GM12891 (cell line): ENCODE data around the gene OLFM4.
A peak's percentile ranks its signal among the peaks of the same experiment; 100 is the strongest.

Experiments
- DNase-seq: peaks from one replicate; pipeline ENCODE4 v3.0.0; 2011; ENCODE audit warnings: low spot score; ENCODE audit not compliant: insufficient read length
- FAIRE-seq: peaks from 2 replicates; lab custom pipeline; 2011; peaks lifted over from hg19 to GRCh38; lab: Jason Lieb, UNC
- PAX5 ChIP-seq: IDR thresholded peaks from 2 replicates; pipeline ENCODE4 v1.6.1; 2011; ENCODE audit warnings: low read length, moderate library complexity, mild to moderate bottlenecking; ENCODE audit not compliant: insufficient read depth, severe bottlenecking
- POLR2A ChIP-seq: IDR thresholded peaks from 2 replicates; pipeline ENCODE4 v1.6.1; 2011; ENCODE audit warnings: low read depth, low read length, control low read depth
- POLR2AphosphoS5 ChIP-seq: IDR thresholded peaks from 2 replicates; pipeline ENCODE4 v1.6.1; 2011; ENCODE audit warnings: low read depth, low read length, control low read depth
- POU2F2 ChIP-seq: IDR thresholded peaks from 2 replicates; pipeline ENCODE4 v1.6.1; 2011; ENCODE audit warnings: low read depth, mild to moderate bottlenecking, control low read depth, low read length, moderate library complexity
- SPI1 ChIP-seq: IDR thresholded peaks from 2 replicates; pipeline ENCODE4 v1.6.1; 2011; ENCODE audit warnings: low read depth, low read length, control low read depth
- TAF1 ChIP-seq: IDR thresholded peaks from 2 replicates; pipeline ENCODE4 v1.6.1; 2011; ENCODE audit warnings: low read depth, low read length, control low read depth

Gene OLFM4

DNA sequence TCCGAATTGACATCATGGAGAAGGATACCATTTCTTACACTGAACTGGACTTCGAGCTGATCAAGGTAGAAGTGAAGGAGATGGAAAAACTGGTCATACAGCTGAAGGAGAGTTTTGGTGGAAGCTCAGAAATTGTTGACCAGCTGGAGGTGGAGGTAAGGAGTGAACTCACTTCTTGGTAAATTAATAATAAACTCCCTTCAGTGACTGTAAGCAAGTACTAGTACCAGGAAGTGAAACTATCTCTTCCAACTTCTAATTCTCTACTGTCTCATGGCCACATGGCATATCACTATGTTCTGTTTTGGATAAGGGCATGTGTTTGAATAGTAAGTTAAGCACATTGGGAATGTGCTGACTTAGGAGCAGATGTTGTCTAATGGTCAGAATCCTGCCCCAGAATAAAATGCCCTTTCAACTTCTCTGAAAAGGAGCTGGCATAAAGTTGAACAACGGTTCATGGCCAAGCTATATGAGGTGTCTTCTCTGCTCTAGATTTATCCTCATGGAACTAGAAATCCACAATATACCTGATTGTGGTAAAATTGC lies 13.4 kb downstream of the OLFM4 start:
- no peak for FAIRE-seq
- TF ChIP-seq POLR2AphosphoS5 (no peak), SPI1 (peak; percentile 32; the same call in 1 of the 2 replicates)
- DNase-seq = no peak

- TF ChIP-seq POU2F2 = no peak
- TF ChIP-seq PAX5 = no peak
- no peak for TF ChIP-seq POLR2AphosphoS5
- TF ChIP-seq POLR2A = no peak
- TF ChIP-seq TAF1 = no peak
- no peak for TF ChIP-seq SPI1
- FAIRE-seq (no peak), DNase-seq (no peak)
These were observed 14.3 kb downstream of the OLFM4 start for GRCh38 chr13:53042877-53043276.

DNA sequence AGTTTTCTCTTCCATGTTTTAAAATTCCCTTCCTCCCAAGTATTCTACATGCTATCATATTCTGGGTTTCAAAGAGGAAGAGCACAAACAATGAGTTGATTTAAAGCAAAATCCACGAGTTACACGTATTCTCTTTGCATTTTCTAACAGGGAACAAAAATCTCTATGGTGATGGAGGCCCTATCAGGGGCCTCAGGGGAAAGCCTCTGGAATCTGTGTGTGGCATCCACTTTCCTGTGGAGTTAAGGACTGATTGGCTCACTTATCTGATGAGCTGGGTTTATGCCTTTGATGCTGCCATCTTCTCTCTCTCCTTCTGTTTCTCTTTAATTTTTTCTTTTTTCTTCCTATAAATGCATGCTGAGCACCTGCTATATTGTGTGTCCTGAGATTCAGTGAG lies 14.8 kb downstream of the OLFM4 start:
- DNase-seq (no peak), FAIRE-seq (no peak)
- TF ChIP-seq POLR2A = no peak
- TF ChIP-seq PAX5 = no peak
- TF ChIP-seq SPI1 = no peak
- no peak for TF ChIP-seq POLR2AphosphoS5
- no peak for TF ChIP-seq TAF1
- TF ChIP-seq POU2F2 = no peak

- no peak for TF ChIP-seq TAF1
- no peak for TF ChIP-seq POLR2A
- TF ChIP-seq PAX5 = no peak
- TF ChIP-seq POLR2AphosphoS5 = no peak
- no peak for TF ChIP-seq SPI1
- TF ChIP-seq POU2F2 = no peak
- DNase-seq (no peak), FAIRE-seq (no peak)
These were observed 16.6 kb downstream of the OLFM4 start for GRCh38 chr13:53045189-53045588.

DNA sequence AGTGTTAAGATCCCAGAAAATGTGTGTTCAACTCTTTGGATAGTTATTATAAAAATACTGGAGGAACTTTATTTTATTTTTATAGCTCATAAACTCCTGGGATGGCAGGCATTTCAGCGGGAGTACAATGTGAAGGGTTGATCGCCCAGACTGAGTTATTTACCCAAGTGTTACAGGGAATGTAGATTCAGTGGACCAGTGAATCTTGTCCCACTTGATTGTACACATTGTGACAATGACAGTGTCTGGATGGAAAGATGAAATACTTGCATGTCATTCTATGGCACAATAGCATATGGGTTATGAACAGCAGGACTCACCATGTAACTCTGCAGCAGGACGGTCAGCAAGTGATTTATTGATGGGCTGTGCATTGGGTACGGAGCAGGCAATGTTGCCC lies 20.3 kb downstream of the OLFM4 start:
- no peak for TF ChIP-seq PAX5
- no peak for TF ChIP-seq POLR2A
- no peak for TF ChIP-seq SPI1
- no peak for TF ChIP-seq POU2F2
- no peak for TF ChIP-seq POLR2AphosphoS5
- no peak for FAIRE-seq

DNA sequence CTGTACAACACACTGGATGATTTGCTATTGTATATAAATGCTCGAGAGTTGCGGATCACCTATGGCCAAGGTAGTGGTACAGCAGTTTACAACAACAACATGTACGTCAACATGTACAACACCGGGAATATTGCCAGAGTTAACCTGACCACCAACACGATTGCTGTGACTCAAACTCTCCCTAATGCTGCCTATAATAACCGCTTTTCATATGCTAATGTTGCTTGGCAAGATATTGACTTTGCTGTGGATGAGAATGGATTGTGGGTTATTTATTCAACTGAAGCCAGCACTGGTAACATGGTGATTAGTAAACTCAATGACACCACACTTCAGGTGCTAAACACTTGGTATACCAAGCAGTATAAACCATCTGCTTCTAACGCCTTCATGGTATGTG lies 21.5 kb downstream of the OLFM4 start:
- DNase-seq = no peak
- no peak for FAIRE-seq
- TF ChIP-seq TAF1 (no peak), POLR2AphosphoS5 (no peak), SPI1 (no peak)

More for the DNA sequence above, 20.3 kb downstream of the OLFM4 start:
- DNase-seq = no peak

DNA sequence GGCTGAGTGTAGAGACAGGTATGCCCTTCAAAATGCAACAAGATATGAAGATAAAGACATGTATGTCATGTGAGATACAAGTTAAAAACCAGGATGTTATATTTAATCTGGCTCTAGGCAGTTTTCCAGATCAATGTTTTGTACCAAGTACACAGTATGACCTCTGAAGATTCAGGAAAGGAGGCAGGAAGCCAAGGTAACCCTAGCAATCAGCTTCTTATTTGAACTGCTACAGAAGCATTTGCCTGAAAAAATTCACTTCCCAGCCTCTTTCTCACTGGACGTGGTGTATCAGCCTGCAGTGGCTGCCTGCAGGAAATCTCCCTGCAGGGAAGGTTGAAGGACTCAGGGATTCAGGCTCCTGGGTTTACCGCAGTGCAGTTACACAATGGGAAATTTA lies 24.1 kb downstream of the OLFM4 start:
- DNase-seq (no peak), FAIRE-seq (no peak)

GRCh38 chr13:53054569-53054968 lies 26.0 kb downstream of the OLFM4 start:
- TF ChIP-seq PAX5 = no peak
- TF ChIP-seq POU2F2 = no peak
- TF ChIP-seq POLR2A = no peak
- no peak for TF ChIP-seq SPI1
- TF ChIP-seq POLR2AphosphoS5 = no peak
- no peak for TF ChIP-seq TAF1
- FAIRE-seq = no peak
- DNase-seq = no peak

More for the DNA sequence above, 24.1 kb downstream of the OLFM4 start:
- TF ChIP-seq POLR2AphosphoS5 (no peak), POLR2A (no peak), POU2F2 (no peak), SPI1 (no peak), TAF1 (no peak), PAX5 (no peak)

DNA sequence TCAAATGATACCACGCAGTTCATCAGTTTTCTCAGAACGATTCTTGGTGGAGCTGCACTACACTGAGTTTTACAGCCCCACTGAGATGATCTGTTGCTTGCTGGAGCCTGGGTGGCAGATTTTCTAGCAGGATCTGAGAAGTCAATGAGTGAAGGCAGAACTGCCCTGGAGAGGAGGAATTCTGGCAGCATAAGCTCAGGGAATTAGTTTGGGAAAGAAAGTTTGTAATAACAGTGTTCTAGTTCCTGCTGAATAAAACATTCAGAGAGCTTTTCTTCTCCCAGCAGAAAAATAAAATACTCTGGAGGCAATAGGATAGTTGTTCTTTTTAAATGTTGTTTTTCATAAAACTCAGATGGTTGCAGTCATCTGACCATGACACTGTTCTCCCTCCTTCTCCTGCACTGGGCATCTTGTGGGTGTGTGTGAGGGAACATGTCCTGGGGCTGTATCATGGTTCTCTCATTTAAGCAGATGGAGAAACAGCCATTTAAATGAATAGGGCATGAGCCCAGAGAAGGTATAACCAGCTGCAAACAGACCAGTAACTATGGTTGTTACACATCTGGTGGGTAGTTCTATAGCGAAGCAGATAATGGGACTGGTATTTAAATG lies 29.6 kb downstream of the OLFM4 start:
- no peak for TF ChIP-seq TAF1
- TF ChIP-seq POLR2AphosphoS5 = no peak
- TF ChIP-seq POLR2A = no peak
- TF ChIP-seq PAX5 = no peak
- no peak for TF ChIP-seq POU2F2
- DNase-seq (no peak), FAIRE-seq (no peak)

DNA sequence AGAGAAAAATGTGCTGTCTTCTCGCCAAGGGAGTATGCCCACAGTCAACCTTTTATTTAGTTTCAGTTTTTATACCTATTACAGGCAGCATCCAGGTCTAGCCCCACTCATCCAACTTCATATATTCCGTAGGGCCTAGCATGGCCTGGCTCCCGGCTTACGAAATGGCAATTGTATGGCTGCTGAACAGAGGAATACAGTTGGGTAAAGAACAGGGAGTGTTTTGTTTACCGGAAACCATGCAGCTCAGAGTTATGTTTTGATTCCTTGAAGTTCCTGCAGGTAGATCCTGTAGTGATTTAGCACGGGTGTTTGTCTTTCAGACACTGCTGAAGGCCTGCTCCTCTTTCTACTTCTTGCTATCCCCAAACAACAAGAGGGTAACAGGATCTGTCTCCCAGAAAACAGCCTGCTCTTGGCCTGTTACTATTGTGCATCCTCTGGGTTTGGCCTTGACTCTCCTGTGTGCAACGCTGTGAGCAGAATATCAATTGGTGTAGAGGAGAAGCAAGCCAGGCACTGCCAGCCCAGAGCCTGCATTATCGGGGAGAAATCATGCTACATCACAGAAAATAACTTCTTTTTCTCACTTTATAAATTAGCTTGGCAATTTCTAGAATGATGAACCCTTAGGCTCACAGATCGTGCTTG lies 32.4 kb downstream of the OLFM4 start:
- DNase-seq = no peak
- TF ChIP-seq POLR2A (no peak), TAF1 (no peak), POLR2AphosphoS5 (no peak), PAX5 (no peak), POU2F2 (no peak), SPI1 (no peak)
- FAIRE-seq = no peak
